Muscle layer of colon (tissue), 2 donors: ENCODE results near the gene B3GALNT1.
"Not testable (repeated sequence)": the region's sequence is repeated elsewhere in the genome, so short reads cannot be mapped to it uniquely, and the experiment has no call there.

Experiments
- H3K27ac ChIP-seq: one replicate; pipeline ENCODE4 v1.7.0; 2013; ENCODE audit warnings: low read depth, mild to moderate bottlenecking, low read length, moderate library complexity
- H3K27me3 ChIP-seq, 2 donors: one replicate each; pipeline ENCODE4 v1.7.0; 2013; ENCODE audit warnings: low read length in 2 of 2, mild to moderate bottlenecking in 2 of 2; ENCODE audit not compliant: insufficient read depth in 2 of 2, control insufficient read depth in 1 of 2
- H3K36me3 ChIP-seq: one replicate; pipeline ENCODE4 v1.7.0; 2013; ENCODE audit warnings: mild to moderate bottlenecking, low read length; ENCODE audit not compliant: insufficient read depth
- H3K4me1 ChIP-seq: one replicate; pipeline ENCODE4 v1.7.0; 2013; ENCODE audit warnings: mild to moderate bottlenecking, low read length; ENCODE audit not compliant: insufficient read depth
- H3K4me3 ChIP-seq, 2 donors: one replicate each; pipeline ENCODE4 v1.7.0; 2013; ENCODE audit warnings: low read length in 2 of 2, low read depth in 1 of 2, mild to moderate bottlenecking in 1 of 2, moderate library complexity in 1 of 2
- H3K9ac ChIP-seq: one replicate; pipeline ENCODE4 v1.7.0; 2013; ENCODE audit warnings: low read length
- H3K9me3 ChIP-seq: one replicate; pipeline ENCODE4 v1.7.0; 2013; ENCODE audit warnings: mild to moderate bottlenecking, low read length
- donor health status: abdominal sarcoma.
- donor health status: Adenocarcinoma of cecum.

B3GALNT1 gene

DNA sequence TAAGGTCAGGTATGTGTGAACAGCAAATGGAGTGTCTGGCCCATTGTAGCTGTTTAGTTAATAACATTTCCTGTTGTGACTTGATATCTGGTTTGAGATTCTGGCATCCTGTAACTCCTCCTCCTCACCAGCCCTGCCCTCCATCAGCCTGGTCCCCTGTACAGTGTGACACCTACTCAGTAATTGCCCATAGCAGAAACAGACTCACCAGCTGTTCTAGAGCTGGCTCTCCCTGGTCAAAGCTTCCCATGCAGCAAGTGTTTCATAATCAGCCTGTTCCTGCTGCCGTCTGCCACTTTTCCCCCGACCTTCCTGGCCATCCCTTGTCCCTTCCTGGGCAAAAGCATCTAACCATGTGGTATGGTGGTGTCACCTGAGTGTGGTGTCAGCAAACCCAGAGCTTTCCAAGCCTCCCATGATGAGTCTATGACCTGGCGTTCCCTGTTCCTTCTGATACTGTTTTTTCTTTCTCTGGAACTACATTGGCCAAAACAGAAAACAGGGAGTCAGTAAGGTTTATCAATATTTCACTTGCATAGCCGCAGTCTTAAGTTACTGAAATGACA, 55.4 kb downstream of the B3GALNT1 start:
- Histone ChIP-seq H3K27ac (no peak overlapping the region), H3K27me3 (no peaks in the 10 kb centered on the region), H3K4me1 (no peaks in the 10 kb centered on the region), H3K36me3 (no peaks in the 10 kb centered on the region), H3K9ac (no peak overlapping the region), H3K9me3 (no peaks in the 10 kb centered on the region), H3K4me3 (no peak overlapping the region)

DNA sequence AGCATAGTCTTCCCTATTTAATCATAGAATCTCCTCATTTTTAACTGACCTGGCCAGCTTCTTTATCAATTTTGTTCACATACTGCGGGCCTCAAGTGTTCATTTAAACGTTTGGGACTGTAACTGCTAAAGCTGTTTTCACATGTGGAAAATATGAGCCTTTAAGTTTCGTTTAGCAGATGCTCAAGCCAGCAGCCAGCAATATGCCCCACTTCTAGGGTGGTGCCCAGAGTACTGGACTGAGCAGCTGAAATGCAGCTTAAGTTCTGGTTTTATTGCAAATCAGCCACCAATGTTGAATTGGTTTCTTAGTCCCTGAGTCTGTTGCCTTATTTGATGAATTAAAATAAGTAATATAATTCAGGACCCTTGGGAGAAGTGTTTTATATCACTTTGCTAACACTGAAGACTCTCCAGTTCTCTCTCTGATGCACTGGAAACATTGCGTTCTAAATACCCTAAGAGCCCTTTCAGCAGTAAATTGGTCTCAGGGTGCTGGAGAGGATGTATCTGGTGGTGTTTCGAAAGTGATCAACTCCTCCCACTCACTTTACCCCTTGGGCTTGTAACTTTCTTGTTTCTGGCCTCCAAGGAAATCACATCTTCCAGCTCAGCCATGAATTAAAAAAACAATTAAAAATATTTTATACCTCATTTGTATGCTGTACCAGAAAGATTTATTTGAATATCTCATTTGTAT, 61.7 kb downstream of the B3GALNT1 start:
- no peaks in the 10 kb centered on the region for H3K36me3 ChIP-seq
- no peak overlapping the region for H3K9ac ChIP-seq
- no peaks in the 10 kb centered on the region for H3K9me3 ChIP-seq
- H3K27me3 ChIP-seq: no peaks in the 10 kb centered on the region
- H3K27ac ChIP-seq: no peak overlapping the region
- peaks cover 4% of the 10 kb centered on the region for H3K4me1 ChIP-seq
- H3K4me3 ChIP-seq: no peak overlapping the region

DNA sequence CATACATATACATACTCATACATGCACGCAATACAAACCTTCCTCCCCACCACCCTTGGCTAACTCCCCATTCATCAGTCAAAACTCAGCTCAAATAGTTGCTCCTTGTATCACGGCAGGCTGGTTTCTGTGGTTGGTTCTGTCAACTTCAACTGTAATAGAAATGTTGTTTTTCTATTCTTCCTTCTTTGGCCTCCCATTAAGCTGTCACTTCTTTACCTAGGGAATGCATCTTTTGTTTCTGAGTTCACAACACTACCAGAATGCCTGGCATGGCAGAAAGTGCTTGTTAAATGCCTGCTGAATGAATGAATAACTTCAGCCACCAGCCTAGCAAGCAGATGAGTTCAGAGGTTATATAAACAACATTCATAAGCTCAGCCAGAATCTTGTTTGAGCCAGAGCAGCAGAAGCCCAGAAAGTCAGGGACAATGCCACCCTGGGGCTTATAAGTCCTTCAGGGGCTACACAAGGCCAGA, 63.1 kb downstream of the B3GALNT1 start:
- Histone ChIP-seq H3K4me1 (peaks cover 4% of the 10 kb centered on the region), H3K9ac (no peak overlapping the region), H3K36me3 (no peaks in the 10 kb centered on the region), H3K4me3 (no peak overlapping the region), H3K9me3 (no peaks in the 10 kb centered on the region), H3K27ac (no peak overlapping the region), H3K27me3 (no peaks in the 10 kb centered on the region)

DNA sequence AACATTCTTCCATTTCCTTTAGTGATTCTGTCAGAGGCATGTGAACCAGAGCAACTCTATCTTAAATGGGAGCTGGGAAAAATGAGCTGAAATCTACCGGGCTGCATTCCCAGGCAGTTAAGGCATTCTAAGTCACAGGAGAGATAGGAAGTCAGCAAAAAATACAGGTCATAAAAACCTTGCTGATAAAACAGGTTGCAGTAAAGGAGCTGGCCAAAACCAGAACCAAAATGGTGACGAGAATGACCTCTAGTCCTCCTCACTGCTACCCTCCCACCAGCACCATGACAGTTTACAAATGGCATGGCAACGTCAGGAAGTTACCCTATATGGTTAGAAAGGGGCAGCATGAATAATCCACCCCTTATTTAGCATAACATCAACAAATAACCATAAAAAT, 66.4 kb downstream of the B3GALNT1 start:
- no peaks in the 10 kb centered on the region for H3K9me3 ChIP-seq
- no peak overlapping the region for H3K9ac ChIP-seq
- no peaks in the 10 kb centered on the region for H3K36me3 ChIP-seq
- no peak overlapping the region for H3K27ac ChIP-seq
- peaks cover 4% of the 10 kb centered on the region for H3K4me1 ChIP-seq
- no peaks in the 10 kb centered on the region for H3K27me3 ChIP-seq
- no peak overlapping the region for H3K4me3 ChIP-seq

DNA sequence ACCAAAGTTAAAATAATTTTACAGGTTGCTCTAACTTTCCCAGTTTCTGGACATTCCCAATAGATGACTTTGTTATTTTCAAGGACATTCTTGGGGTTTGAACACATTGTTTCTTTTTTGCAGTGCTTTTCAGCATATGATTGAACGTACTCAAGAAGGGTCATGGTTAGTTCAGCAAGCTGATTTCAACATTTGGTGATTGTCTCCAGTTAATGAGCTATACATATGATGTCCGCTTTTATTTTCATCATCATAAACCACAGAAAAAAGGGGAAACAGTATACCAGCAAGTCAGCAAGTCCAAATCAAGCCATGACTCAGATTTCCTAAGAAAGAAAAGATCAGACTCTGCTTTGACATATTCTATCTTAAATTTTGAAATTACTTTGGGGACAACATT, 69.4 kb downstream of the B3GALNT1 start:
- Histone ChIP-seq H3K4me3 (no peak overlapping the region), H3K36me3 (no peaks in the 10 kb centered on the region), H3K27me3 (no peaks in the 10 kb centered on the region), H3K27ac (no peak overlapping the region), H3K9ac (no peak overlapping the region), H3K9me3 (no peaks in the 10 kb centered on the region), H3K4me1 (no peaks in the 10 kb centered on the region)

DNA sequence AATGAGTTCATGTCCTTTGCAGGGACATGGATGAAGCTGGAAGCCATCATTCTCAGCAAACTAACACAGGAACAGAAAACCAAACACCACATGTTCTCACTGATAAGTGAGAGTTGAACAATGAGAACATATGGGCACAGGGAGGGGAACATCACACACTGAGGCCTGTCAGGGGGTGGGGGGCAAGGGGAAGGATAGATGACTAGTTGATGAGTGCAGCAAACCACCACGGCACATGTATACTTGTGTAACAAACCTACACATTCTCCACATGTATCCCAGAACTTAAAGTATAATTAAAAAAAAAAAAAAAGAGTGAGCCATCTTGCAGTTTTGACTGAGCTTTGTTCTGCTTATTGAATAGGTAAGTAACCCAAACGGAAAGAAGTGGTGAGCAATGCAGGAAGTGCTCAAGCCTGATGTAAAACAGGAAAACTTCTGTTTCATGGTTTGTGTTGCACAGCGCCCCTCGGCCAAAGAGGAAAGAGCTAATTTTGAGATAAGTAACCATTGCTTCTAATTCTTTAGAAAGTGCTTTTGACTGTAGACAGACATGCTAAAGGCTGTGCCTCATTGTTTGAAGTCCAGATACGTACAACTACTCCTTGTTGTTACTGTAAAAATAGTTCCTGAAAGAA, 70.1 kb downstream of the B3GALNT1 start:
- not testable (repeated sequence) for H3K9ac ChIP-seq, H3K27ac ChIP-seq, H3K4me3 ChIP-seq, H3K27me3 ChIP-seq, H3K9me3 ChIP-seq, H3K4me1 ChIP-seq, H3K36me3 ChIP-seq
